Measurements from ENCODE around the gene KNDC1.
"Not testable (repeated sequence)": the region's sequence is repeated elsewhere in the genome, so short reads cannot be mapped to it uniquely, and the experiment has no call there.

Gene KNDC1

DNA sequence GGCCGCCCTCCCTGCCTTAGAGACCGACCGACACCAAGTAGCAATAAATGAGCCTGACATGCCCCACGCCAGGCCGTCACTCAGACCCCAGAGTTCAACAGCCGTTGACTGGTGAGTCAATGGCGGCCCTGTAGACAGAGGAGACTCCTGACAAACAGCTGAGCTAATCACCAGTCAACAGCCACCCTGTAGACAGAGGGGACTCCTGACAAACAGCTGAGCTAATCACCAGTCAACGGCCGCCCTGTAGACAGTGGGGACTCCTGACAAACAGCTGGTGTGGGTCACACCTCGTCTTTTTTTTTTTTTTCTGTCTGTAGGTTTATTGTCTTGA lies 16.9 kb upstream of the KNDC1 start:
- DNase-seq (no peak), ATAC-seq (no peak)
- peaks cover 7% of the 10 kb centered on the region for H3K4me1 Mint-ChIP-seq
- peaks cover 40% of the 10 kb centered on the region for H3K27me3 Mint-ChIP-seq
- H3K4me3 Mint-ChIP-seq: no peak overlapping the region
- no peak overlapping the region for H3K27ac Mint-ChIP-seq
- H3K36me3 Mint-ChIP-seq (ENCODE audit: low read depth): no peaks in the 10 kb centered on the region
- peaks cover 7% of the 10 kb centered on the region for H3K9me3 Mint-ChIP-seq

- no peak for DNase-seq
- H3K4me3 Mint-ChIP-seq: no peak overlapping the region
- peaks cover 43% of the 10 kb centered on the region for H3K27me3 Mint-ChIP-seq
- H3K4me1 Mint-ChIP-seq: peaks cover 7% of the 10 kb centered on the region
- no peak overlapping the region for H3K27ac Mint-ChIP-seq
- peaks cover 7% of the 10 kb centered on the region for H3K9me3 Mint-ChIP-seq
- H3K36me3 Mint-ChIP-seq (ENCODE audit: low read depth): no peaks in the 10 kb centered on the region
- ATAC-seq: no peak
Measured at GRCh38 chr10:133143546-133143945, 16.5 kb upstream of the KNDC1 start.

GRCh38 chr10:133144771-133145170 lies 15.2 kb upstream of the KNDC1 start:
- Mint-ChIP-seq H3K27me3 (peaks cover 54% of the 10 kb centered on the region), H3K36me3 (ENCODE audit: low read depth) (no peaks in the 10 kb centered on the region), H3K4me3 (no peak overlapping the region), H3K9me3 (peaks cover 7% of the 10 kb centered on the region), H3K27ac (no peak overlapping the region), H3K4me1 (peaks cover 7% of the 10 kb centered on the region)
- ATAC-seq (no peak), DNase-seq (no peak)

GRCh38 chr10:133150226-133150625 lies 9.8 kb upstream of the KNDC1 start:
- Mint-ChIP-seq H3K36me3 (ENCODE audit: low read depth) (no peaks in the 10 kb centered on the region), H3K27me3 (peaks cover 63% of the 10 kb centered on the region), H3K9me3 (peaks cover 7% of the 10 kb centered on the region), H3K4me3 (no peak overlapping the region), H3K4me1 (no peaks in the 10 kb centered on the region), H3K27ac (no peak overlapping the region)
- ATAC-seq (no peak), DNase-seq (no peak)

- Mint-ChIP-seq H3K36me3 (ENCODE audit: low read depth) (no peaks in the 10 kb centered on the region), H3K4me1 (no peaks in the 10 kb centered on the region), H3K27ac (no peak overlapping the region), H3K9me3 (peaks cover 7% of the 10 kb centered on the region), H3K4me3 (no peak overlapping the region), H3K27me3 (peaks cover 59% of the 10 kb centered on the region)
- DNase-seq (no peak), ATAC-seq (no peak)
Measured at GRCh38 chr10:133150656-133151055, 9.4 kb upstream of the KNDC1 start.

- not testable (repeated sequence) for ATAC-seq; H3K27ac Mint-ChIP-seq; DNase-seq; H3K9me3 Mint-ChIP-seq; H3K36me3 Mint-ChIP-seq (ENCODE audit: low read depth); H3K4me3 Mint-ChIP-seq; H3K4me1 Mint-ChIP-seq
- H3K27me3 Mint-ChIP-seq: peaks cover 58% of the 10 kb centered on the region
Measured at GRCh38 chr10:133151071-133151470, 8.9 kb upstream of the KNDC1 start.

GRCh38 chr10:133151543-133151972 lies 8.5 kb upstream of the KNDC1 start:
- Mint-ChIP-seq H3K27ac (no peak overlapping the region), H3K36me3 (ENCODE audit: low read depth) (no peaks in the 10 kb centered on the region), H3K4me1 (no peaks in the 10 kb centered on the region), H3K9me3 (peaks cover 7% of the 10 kb centered on the region), H3K4me3 (no peak overlapping the region), H3K27me3 (peaks cover 53% of the 10 kb centered on the region)
- ATAC-seq: no peak
- no peak for DNase-seq

- ATAC-seq: no peak
- Mint-ChIP-seq H3K4me1 (no peaks in the 10 kb centered on the region), H3K4me3 (no peak overlapping the region), H3K27me3 (peaks cover 29% of the 10 kb centered on the region), H3K9me3 (no peaks in the 10 kb centered on the region), H3K36me3 (ENCODE audit: low read depth) (no peaks in the 10 kb centered on the region), H3K27ac (no peak overlapping the region)
- no peak for DNase-seq
Measured at GRCh38 chr10:133154411-133154810, 5.6 kb upstream of the KNDC1 start.

DNA sequence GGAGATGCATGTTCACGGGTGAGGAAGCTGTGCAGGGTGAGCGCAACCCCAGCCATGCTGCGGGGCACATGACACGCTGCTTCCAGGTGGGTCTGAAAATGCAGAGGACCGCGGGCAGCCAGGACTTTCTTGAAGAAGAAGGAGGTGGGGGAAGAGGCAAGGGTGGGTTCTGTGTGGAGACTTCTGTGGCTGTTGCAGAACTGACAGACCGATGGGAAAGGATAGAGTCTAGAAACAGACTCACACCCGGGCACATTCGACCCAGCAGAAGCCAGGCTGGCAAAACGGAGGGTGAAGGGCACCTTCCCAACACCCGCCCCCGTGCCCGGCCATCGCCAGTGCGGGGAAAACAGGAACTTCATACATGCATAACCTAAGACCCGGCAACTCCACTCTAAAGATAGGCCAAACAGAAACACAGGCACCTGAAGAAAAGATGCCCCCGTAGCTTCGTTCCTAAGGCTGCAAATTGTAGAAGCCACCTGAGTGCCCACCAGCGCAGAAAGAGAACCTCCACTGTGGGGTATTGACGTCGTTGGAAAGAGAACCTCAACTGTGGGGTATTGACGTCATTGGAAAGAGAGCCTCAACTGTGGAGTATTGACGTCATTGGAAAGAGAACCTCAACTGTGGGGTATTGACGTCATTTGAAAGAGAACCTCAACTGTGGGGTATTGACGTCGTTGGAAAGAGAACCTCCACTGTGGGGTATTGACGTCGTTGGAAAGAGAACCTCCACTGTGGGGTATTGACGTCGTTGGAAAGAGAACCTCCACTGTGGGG lies 4.8 kb upstream of the KNDC1 start:
- ATAC-seq (no peak), DNase-seq (no peak)
- H3K27me3 Mint-ChIP-seq: peaks cover 22% of the 10 kb centered on the region
- H3K27ac Mint-ChIP-seq: no peak overlapping the region
- no peaks in the 10 kb centered on the region for H3K9me3 Mint-ChIP-seq
- H3K4me1 Mint-ChIP-seq: no peaks in the 10 kb centered on the region
- no peak overlapping the region for H3K4me3 Mint-ChIP-seq
- H3K36me3 Mint-ChIP-seq (ENCODE audit: low read depth): no peaks in the 10 kb centered on the region

GRCh38 chr10:133156674-133157579 lies 3.1 kb upstream of the KNDC1 start:
- no peak overlapping the region for H3K4me3 Mint-ChIP-seq
- H3K36me3 Mint-ChIP-seq (ENCODE audit: low read depth): no peaks in the 10 kb centered on the region
- H3K4me1 Mint-ChIP-seq: no peaks in the 10 kb centered on the region
- H3K27ac Mint-ChIP-seq: no peak overlapping the region
- H3K27me3 Mint-ChIP-seq: peaks cover 14% of the 10 kb centered on the region
- DNase-seq (no peak), ATAC-seq (no peak)
- no peaks in the 10 kb centered on the region for H3K9me3 Mint-ChIP-seq

GRCh38 chr10:133157662-133158436 lies 2.2 kb upstream of the KNDC1 start:
- no peak for ATAC-seq

DNA sequence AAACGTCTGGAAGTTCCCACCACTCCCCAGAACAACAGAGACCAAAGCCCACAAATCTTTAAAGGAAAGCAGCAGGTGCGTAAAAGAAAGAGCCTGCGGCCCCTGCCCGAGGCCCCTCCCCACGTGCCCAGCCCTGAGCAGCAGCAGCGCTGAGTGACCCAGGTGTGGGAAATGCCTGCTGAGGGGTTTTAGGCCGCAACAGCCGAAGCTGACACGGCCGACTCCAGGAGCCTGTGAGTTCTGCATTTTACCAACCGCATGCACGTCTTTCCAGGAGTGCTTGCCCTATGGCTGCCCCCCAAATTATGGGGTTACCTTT lies 1.6 kb upstream of the KNDC1 start:
- Mint-ChIP-seq H3K9me3 (no peaks in the 10 kb centered on the region), H3K36me3 (ENCODE audit: low read depth) (no peaks in the 10 kb centered on the region), H3K4me1 (no peaks in the 10 kb centered on the region), H3K4me3 (no peak overlapping the region), H3K27me3 (peaks cover 19% of the 10 kb centered on the region), H3K27ac (no peak overlapping the region)
- no peak for ATAC-seq
- DNase-seq: no peak

More at GRCh38 chr10:133157662-133158436, 2.2 kb upstream of the KNDC1 start:
- Mint-ChIP-seq H3K4me1 (no peaks in the 10 kb centered on the region), H3K36me3 (ENCODE audit: low read depth) (no peaks in the 10 kb centered on the region), H3K4me3 (no peak overlapping the region), H3K27ac (no peak overlapping the region), H3K9me3 (no peaks in the 10 kb centered on the region), H3K27me3 (peaks cover 17% of the 10 kb centered on the region)
- DNase-seq: no peak

- DNase-seq (no peak), ATAC-seq (no peak)
- Mint-ChIP-seq H3K4me3 (no peak overlapping the region), H3K27me3 (peaks cover 19% of the 10 kb centered on the region), H3K36me3 (ENCODE audit: low read depth) (no peaks in the 10 kb centered on the region), H3K4me1 (no peaks in the 10 kb centered on the region), H3K27ac (no peak overlapping the region), H3K9me3 (no peaks in the 10 kb centered on the region)
Measured at GRCh38 chr10:133158756-133159610, 1.0 kb upstream of the KNDC1 start.

DNA sequence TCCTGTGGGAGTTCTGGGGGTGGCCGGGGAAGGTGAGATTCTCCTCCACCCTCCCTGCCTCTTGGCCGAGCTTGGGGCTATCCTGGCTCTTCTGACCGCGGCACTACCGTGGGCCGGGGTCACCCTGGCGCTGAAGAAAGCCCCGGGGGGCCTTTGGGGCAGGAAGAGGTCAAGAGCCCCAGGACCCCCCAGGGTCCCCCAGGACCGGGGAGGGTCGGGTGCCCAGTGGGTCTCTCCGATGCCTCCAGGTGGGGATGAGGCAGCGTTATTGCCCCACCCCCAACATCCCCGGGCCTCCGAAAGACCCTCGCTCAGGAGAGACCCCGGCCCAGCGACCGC lies 439 bp upstream of the KNDC1 start:
- H3K4me1 Mint-ChIP-seq: no peaks in the 10 kb centered on the region
- no peaks in the 10 kb centered on the region for H3K9me3 Mint-ChIP-seq

More for the DNA sequence above, 439 bp upstream of the KNDC1 start:
- ATAC-seq (no peak), DNase-seq (no peak)
- Mint-ChIP-seq H3K27ac (no peak overlapping the region), H3K36me3 (ENCODE audit: low read depth) (no peaks in the 10 kb centered on the region), H3K27me3 (peaks cover 19% of the 10 kb centered on the region), H3K4me3 (no peak overlapping the region)

Measured in activated naive CD8-positive, alpha-beta T cell treated with anti-CD3 and anti-CD28 coated beads, Interleukin-2, amount 50 U/mL, for 24 hours (primary cell).